GM23248 (cell line): ENCODE data around the gene PLCB4. TPM values are rescaled to one million over a fixed set of nuclear protein-coding genes. Genes with fewer than 3 reads are reported as not detected.
A peak's percentile ranks its signal among the peaks of the same experiment; 100 is the strongest.

ENCODE experiments used
- DNase-seq: peaks from one replicate; pipeline ENCODE4 v3.0.0-alpha.2; 2015
- H2AFZ ChIP-seq: fragments of 200-600 bp; sonication (generic); 2 replicates; pipeline ENCODE4 v1.6.1; 2016; ENCODE audit warnings: antibody characterized with exemption
- H3F3A ChIP-seq: fragments of 200-600 bp; sonication (generic); 2 replicates; pipeline ENCODE4 v1.6.1; 2016; ENCODE audit warnings: mild to moderate bottlenecking, antibody characterized with exemption, mixed run types; ENCODE audit not compliant: insufficient read depth
- H3K27ac ChIP-seq: fragments of 200-600 bp; sonication (generic); 2 replicates; pipeline ENCODE4 v1.5.1; 2016; ENCODE audit warnings: mild to moderate bottlenecking
- H3K27me3 ChIP-seq: fragments of 200-600 bp; sonication (generic); replicated peaks from 2 replicates; pipeline ENCODE4 v1.6.1; 2016; ENCODE audit warnings: mild to moderate bottlenecking; ENCODE audit not compliant: insufficient read depth
- H3K36me3 ChIP-seq: fragments of 200-600 bp; sonication (generic); 2 replicates; pipeline ENCODE4 v1.6.1; 2016; ENCODE audit warnings: low read depth, mild to moderate bottlenecking
- H3K4me1 ChIP-seq: fragments of 200-600 bp; sonication (generic); 2 replicates; pipeline ENCODE4 v1.6.1; 2016; ENCODE audit warnings: mild to moderate bottlenecking; ENCODE audit not compliant: insufficient read depth
- H3K4me2 ChIP-seq: fragments of 200-600 bp; sonication (generic); one replicate; pipeline ENCODE4 v1.6.1; 2016; ENCODE audit warnings: mild to moderate bottlenecking; ENCODE audit not compliant: unreplicated experiment
- H3K4me3 ChIP-seq: fragments of 200-600 bp; sonication (generic); 2 replicates; pipeline ENCODE4 v1.5.1; 2016; ENCODE audit warnings: mild to moderate bottlenecking
- H3K79me2 ChIP-seq: fragments of 200-600 bp; sonication (generic); 2 replicates; pipeline ENCODE4 v1.6.1; 2016; ENCODE audit warnings: mild to moderate bottlenecking; ENCODE audit not compliant: insufficient read depth
- H3K9ac ChIP-seq: fragments of 200-600 bp; sonication (generic); 2 replicates; pipeline ENCODE4 v1.6.1; 2016; ENCODE audit warnings: mild to moderate bottlenecking
- H3K9me2 ChIP-seq: fragments of 200-600 bp; sonication (generic); 2 replicates; pipeline ENCODE4 v1.6.1; 2016; ENCODE audit warnings: mixed run types, mild to moderate bottlenecking, moderate library complexity; ENCODE audit not compliant: insufficient read depth
- H3K9me3 ChIP-seq: fragments of 200-600 bp; sonication (generic); one replicate; pipeline ENCODE4 v1.6.1; 2017; ENCODE audit warnings: low read depth
- H4K20me1 ChIP-seq: fragments of 200-600 bp; sonication (generic); 2 replicates; pipeline ENCODE4 v1.6.0; 2016; ENCODE audit not compliant: insufficient read depth
- EZH2 ChIP-seq: fragments of 200-600 bp; sonication (generic); IDR thresholded peaks from 2 replicates; pipeline ENCODE4 v1.6.1; 2018; ENCODE audit warnings: antibody characterized with exemption, mild to moderate bottlenecking; ENCODE audit not compliant: insufficient read depth, poor library complexity, severe bottlenecking
- EZH2phosphoT487 ChIP-seq: fragments of 200-600 bp; sonication (generic); IDR thresholded peaks from 2 replicates; pipeline ENCODE4 v1.6.1; 2018; ENCODE audit warnings: antibody characterized with exemption, moderate library complexity, mild to moderate bottlenecking, low read depth; ENCODE audit not compliant: insufficient read depth
- WGBS, 2 experiments: methylation state at CpG; one replicate each; pipeline ENCODE4 v1.1.6; 2015 to 2017; ENCODE audit warnings: low lambda C conversion rate in 2 of 2, low coverage in 1 of 2; ENCODE audit errors: missing lambda C conversion rate in 2 of 2; 5-methylcytosine and 5-hydroxymethylcytosine counted together
- in situ Hi-C: fragments of 300-500 bp; cut with MboI; formaldehyde crosslinking; loops from 2 replicates; pipeline ENCODE4 v1.15.0; 2020
- polyA plus RNA-seq: library from polyadenylated mRNA; unstranded; fragments of >200 nt; fragmentation: Nextera tagmentation; extraction: Ambion mirVana; gene quantifications from 2 replicates; pipeline ENCODE4 v1.2.1, GENCODE V29; 2016
- total RNA-seq: library from RNA; depleted of rRNA; stranded (reverse); fragments of >200 nt; shearing (Covaris generic); gene quantifications from 2 replicates; pipeline ENCODE4 v1.2.3, GENCODE V29; 2014

The PLCB4 gene
- total and polyA plus RNA-seq, 2 experiments from 2014 or later: 5.0 to 9.5 TPM

DNA sequence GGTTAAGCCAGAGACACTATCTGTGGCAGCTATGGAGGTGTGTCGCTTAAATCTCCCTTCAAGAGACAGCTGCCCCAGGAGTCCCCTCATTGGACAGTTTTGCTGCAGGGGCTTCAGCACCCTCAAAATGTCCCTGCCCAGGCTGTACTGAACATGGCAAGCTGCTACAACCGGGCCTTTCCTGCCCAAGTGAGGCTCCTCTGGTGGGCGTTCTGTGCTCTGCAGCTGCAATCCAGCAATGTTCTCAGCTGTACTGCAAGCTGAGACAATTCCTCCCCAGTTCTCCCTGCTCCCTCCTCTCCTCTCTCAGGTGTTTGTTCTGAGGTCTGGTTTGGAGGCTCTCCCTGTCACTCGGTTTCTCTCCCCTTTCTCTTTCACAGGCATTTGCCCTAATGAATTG is 254.7 kb downstream of the PLCB4 start:
- Histone ChIP-seq H3K9ac (no peak overlapping the region), H3F3A (no peaks in the 10 kb centered on the region), H3K36me3 (no peaks in the 10 kb centered on the region), H4K20me1 (no peaks in the 10 kb centered on the region), H3K9me2 (no peaks in the 10 kb centered on the region), H2AFZ (no peak overlapping the region), H3K27me3 (no peaks in the 10 kb centered on the region), H3K79me2 (no peaks in the 10 kb centered on the region), H3K27ac (no peak overlapping the region), H3K4me1 (no peaks in the 10 kb centered on the region), H3K4me2 (no peak overlapping the region), H3K9me3 (no peaks in the 10 kb centered on the region), H3K4me3 (no peak overlapping the region)
- peak; percentile 32 for DNase-seq
- 79 to 81% methylated on average over 4 of the region's 4 CpGs for WGBS, 2 experiments
- in situ Hi-C loops: no loop called here
- TF ChIP-seq EZH2phosphoT487 (no peak), EZH2 (no peak)

DNA sequence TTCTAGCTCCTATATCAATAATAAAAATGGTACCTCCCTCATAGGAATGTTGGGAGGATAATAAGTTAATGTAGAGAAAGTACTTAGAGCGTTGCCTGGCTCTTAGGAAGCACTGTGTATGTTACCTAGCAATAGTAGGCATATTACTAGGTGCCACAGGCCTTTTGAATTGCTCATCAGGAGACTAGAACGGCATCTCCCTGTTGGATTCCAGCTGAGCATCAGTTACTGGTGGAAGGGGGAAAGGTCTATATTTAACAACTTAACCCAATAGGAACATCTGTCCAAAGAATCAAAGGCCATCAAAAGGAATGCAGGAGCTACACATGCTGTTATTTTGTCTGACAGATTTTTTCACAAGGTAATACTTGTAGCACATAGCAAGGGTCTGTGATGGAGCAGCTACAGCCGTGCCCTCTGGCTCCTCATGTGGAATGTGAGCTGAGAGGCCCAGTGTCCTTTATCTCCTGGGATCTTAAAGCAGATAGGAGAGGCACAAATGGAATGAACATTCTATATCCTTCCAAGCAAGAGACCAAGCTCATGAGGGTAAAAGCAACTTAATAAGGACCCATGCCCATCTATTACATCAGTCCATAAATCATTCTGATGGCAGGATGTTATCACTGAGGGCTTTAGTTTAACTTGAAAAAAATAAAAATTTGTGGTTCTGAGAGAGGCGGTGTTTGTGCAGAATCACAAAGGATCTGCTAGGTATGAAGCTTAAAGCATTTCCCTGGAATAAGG is 260.6 kb downstream of the PLCB4 start:
- Histone ChIP-seq H3K9me2 (no peaks in the 10 kb centered on the region), H3K27me3 (no peaks in the 10 kb centered on the region), H3K27ac (no peak overlapping the region), H2AFZ (no peak overlapping the region), H4K20me1 (no peaks in the 10 kb centered on the region), H3K4me3 (no peak overlapping the region), H3F3A (no peaks in the 10 kb centered on the region), H3K36me3 (no peaks in the 10 kb centered on the region), H3K4me1 (no peaks in the 10 kb centered on the region), H3K79me2 (no peaks in the 10 kb centered on the region), H3K9ac (no peak overlapping the region), H3K9me3 (no peaks in the 10 kb centered on the region), H3K4me2 (no peak overlapping the region)
- no peak for DNase-seq
- in situ Hi-C loops: no loop called here
- no peak for TF ChIP-seq EZH2phosphoT487
- WGBS, 2 experiments: 81 to 82% methylated on average over 4 of the region's 4 CpGs

DNA sequence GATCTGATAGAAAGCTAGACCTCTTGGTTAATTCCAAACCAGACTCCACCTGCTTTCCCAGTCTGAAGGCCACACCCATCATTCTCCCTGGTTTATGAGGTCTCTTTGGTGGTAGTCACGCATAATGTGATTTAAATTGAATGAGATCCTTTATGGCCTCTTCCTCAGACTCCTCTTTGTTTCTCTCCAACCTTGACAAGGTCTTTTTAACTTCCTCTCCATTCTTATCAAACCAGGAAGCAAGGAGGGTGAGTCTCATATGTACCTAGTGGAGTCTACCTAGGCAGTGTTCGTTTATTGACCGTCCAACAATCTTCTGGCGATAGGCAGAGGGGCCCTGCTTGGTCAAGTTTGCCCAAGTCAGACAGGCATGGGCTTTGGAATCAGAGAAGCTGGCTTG is 261.3 kb downstream of the PLCB4 start:
- Histone ChIP-seq H3F3A (no peaks in the 10 kb centered on the region), H4K20me1 (no peaks in the 10 kb centered on the region), H3K27ac (no peak overlapping the region), H3K9me2 (no peaks in the 10 kb centered on the region), H3K9ac (no peak overlapping the region), H3K9me3 (no peaks in the 10 kb centered on the region), H3K4me3 (no peak overlapping the region), H3K4me2 (no peak overlapping the region), H3K36me3 (no peaks in the 10 kb centered on the region), H3K79me2 (no peaks in the 10 kb centered on the region), H3K27me3 (no peaks in the 10 kb centered on the region), H3K4me1 (no peaks in the 10 kb centered on the region), H2AFZ (no peak overlapping the region)
- in situ Hi-C loops: no loop called here
- no peak for DNase-seq
- 96 to 98% methylated on average over 4 of the region's 4 CpGs for WGBS, 2 experiments
- no peak for TF ChIP-seq EZH2
- no peak for TF ChIP-seq EZH2phosphoT487

DNA sequence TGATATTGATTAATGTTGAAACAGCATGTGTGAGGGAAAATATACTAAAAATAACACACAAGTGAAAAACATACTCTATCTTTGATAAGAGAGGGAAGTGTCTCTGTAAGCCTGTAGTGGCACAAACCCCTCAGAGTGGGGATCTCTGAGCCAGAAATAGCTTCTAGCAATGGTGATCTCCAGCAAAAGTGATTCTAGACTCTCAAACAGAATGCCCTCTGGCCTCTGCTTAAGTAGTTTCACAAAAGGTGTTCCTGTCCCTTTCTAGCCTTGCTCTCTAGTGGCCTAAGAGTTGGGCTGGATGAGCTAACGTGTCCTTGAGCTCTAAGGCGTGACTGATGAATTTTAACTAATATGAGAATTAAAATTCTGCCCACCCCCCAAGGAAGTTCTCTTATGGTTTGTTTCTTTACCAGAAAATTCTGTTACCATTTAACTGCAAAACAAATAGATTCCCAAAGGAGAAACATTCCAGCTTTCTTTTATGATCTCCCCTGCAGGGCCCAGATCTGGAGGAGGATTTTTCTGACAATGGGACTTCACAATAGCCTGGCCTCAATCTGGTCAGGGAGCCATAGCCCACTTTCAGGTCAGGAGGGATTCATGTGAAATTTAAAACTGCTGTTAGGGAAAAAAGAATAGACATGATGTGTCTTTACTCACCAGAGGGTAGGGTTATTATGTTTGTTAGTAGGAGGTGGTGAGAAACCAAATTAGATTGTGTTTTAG is 263.0 kb downstream of the PLCB4 start:
- no peak for TF ChIP-seq EZH2
- no peak for TF ChIP-seq EZH2phosphoT487
- Histone ChIP-seq H3F3A (no peaks in the 10 kb centered on the region), H3K79me2 (no peaks in the 10 kb centered on the region), H3K4me3 (no peak overlapping the region), H3K9me2 (no peaks in the 10 kb centered on the region), H3K4me1 (no peaks in the 10 kb centered on the region), H3K27ac (no peak overlapping the region), H4K20me1 (no peaks in the 10 kb centered on the region), H3K4me2 (no peak overlapping the region), H3K9ac (no peak overlapping the region), H3K27me3 (no peaks in the 10 kb centered on the region), H3K36me3 (no peaks in the 10 kb centered on the region), H2AFZ (no peak overlapping the region), H3K9me3 (no peaks in the 10 kb centered on the region)
- no peak for DNase-seq
- in situ Hi-C loops: no loop called here
- WGBS, 2 experiments: 97% methylated on average over 2 of the region's 2 CpGs
